GM12873 (cell line): ENCODE data around the gene TRAPPC14.
A peak's percentile ranks its signal among the peaks of the same experiment; 100 is the strongest.

Source experiments
- CTCF ChIP-seq: IDR thresholded peaks from 2 replicates; pipeline ENCODE4 v1.5.1; 2012; ENCODE audit warnings: low read depth, mild to moderate bottlenecking, moderate library complexity, low read length, control low read depth; ENCODE audit not compliant: insufficient read depth; ENCODE audit errors: missing control alignments

TRAPPC14 gene

GRCh38 chr7:100152937-100153666 lies 5.4 kb downstream of the TRAPPC14 start:
- TF ChIP-seq CTCF = no peak

- TF ChIP-seq CTCF = no peak
Measured at GRCh38 chr7:100152404-100152803, 6.1 kb downstream of the TRAPPC14 start.

GRCh38 chr7:100148559-100149328 lies 9.8 kb downstream of the TRAPPC14 start, which contains the start of gene LAMTOR4:
LAMTOR4 (plus strand) TSS chr7:100148918; CDS start chr7:100148973, 55 bp downstream.
- peak; percentile 17 for TF ChIP-seq CTCF

GRCh38 chr7:100148225-100148558 lies 10.3 kb downstream of the TRAPPC14 start:
- no peak for TF ChIP-seq CTCF

- TF ChIP-seq CTCF = no peak
Measured at GRCh38 chr7:100147278-100147677, 11.2 kb downstream of the TRAPPC14 start.

GRCh38 chr7:100142461-100142860 lies 16.1 kb downstream of the TRAPPC14 start:
- TF ChIP-seq CTCF = no peak

GRCh38 chr7:100141555-100141949 lies 17.0 kb downstream of the TRAPPC14 start:
- TF ChIP-seq CTCF = no peak
